Measurements from ENCODE around the gene ICAM1.

ICAM1 gene

GRCh38 chr19:10291554-10292205 is 20.8 kb downstream of the ICAM1 start:
- Histone ChIP-seq H3K4me2 (peak overlapping the region; percentile 83 to 96 (median 88)), H3K4me3 (peak overlapping the region; percentile 39 to 67 (median 53)), H3K9ac (peak overlapping the region in 6 of 11 experiments; percentile 4 to 57 (median 34); a peak in 10 of 22 replicates), H3K27me3 (peaks cover 93 to 100% (median 100%) of the 10 kb centered on the region in 11 experiments), H3K27ac (no peak overlapping the region), H3K36me3 (no peaks in the 10 kb centered on the region), H4K20me1 (peaks cover 0 to 75% (median 36%) of the 10 kb centered on the region in 11 experiments; a peak in 20 of 22 replicates), H3K9me3 (replicated peaks in 1 of 11) (peaks cover 0 to 21% (median 4%) of the 10 kb centered on the region in 11 experiments; a peak in 8 of 22 replicates), H3K4me1 (peaks cover 78 to 97% (median 86%) of the 10 kb centered on the region in 10 experiments)
- no peak for TF ChIP-seq Cebpa-rat (IDR thresholded peaks at IDR 0.05)

GRCh38 chr19:10292206-10292788 is 21.4 kb downstream of the ICAM1 start:
- H3K4me1 ChIP-seq = peaks cover 72 to 91% (median 80%) of the 10 kb centered on the region in 10 experiments
- peak overlapping the region in 4 of 11 experiments; percentile 4 to 48 (median 22); a peak in 2 of 22 replicates for H3K9ac ChIP-seq
- H3K27me3 ChIP-seq = peaks cover 99 to 100% (median 100%) of the 10 kb centered on the region in 11 experiments
- H4K20me1 ChIP-seq = peaks cover 0 to 75% (median 36%) of the 10 kb centered on the region in 11 experiments; a peak in 20 of 22 replicates
- peak overlapping the region; percentile 39 to 67 (median 53) for H3K4me3 ChIP-seq
- H3K27ac ChIP-seq = no peak overlapping the region
- TF ChIP-seq Cebpa-rat (IDR thresholded peaks at IDR 0.05) = no peak
- H3K36me3 ChIP-seq = no peaks in the 10 kb centered on the region
- peak overlapping the region; percentile 83 to 96 (median 88) for H3K4me2 ChIP-seq
- peaks cover 0 to 21% (median 4%) of the 10 kb centered on the region in 11 experiments; a peak in 8 of 22 replicates for H3K9me3 ChIP-seq (replicated peaks in 1 of 11)

DNA sequence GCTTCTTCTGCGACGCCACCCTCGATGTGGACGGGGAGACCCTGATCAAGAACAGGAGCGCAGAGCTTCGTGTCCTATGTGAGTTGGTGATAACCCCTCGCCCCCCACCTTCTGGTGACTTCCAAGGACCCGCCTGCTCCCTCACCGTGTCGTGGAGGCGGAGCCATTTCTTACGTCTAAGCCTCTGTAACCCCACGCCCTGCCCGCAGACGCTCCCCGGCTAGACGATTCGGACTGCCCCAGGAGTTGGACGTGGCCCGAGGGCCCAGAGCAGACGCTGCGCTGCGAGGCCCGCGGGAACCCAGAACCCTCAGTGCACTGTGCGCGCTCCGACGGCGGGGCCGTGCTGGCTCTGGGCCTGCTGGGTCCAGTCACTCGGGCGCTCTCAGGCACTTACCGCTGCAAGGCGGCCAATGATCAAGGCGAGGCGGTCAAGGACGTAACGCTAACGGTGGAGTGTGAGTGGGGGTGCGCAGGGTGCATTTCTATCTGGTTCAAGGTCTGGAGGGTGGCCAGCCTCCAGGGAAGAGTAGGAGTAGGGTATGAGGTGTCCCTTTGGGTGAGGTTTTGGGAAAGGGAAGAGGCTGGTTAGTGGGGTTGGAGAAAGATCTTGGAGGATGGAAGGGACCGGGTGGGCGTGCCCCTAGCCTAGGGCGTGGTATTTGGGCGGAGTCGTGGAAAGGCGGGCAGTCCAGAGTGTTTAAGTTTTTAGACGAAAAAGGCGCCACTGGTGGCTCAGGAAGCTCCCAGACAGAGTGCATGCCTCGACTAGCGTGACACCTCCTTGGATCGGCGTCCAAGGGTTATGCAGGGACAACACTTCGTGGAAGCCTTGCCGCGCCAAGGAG is 22.1 kb downstream of the ICAM1 start:
- Histone ChIP-seq H3K4me3 (peak overlapping the region; percentile 39 to 67 (median 53)), H3K27me3 (peaks cover 95 to 100% (median 100%) of the 10 kb centered on the region in 11 experiments), H3K9ac (0 out of 22 replicates have a peak overlapping the region, but pooled peaks of 2 of the 11 experiments have one; percentile 14 to 22), H3K4me1 (peaks cover 64 to 84% (median 73%) of the 10 kb centered on the region in 10 experiments), H4K20me1 (peaks cover 0 to 68% (median 36%) of the 10 kb centered on the region in 11 experiments; a peak in 20 of 22 replicates), H3K36me3 (no peaks in the 10 kb centered on the region), H3K9me3 (replicated peaks in 1 of 11) (peaks cover 0 to 21% (median 4%) of the 10 kb centered on the region in 11 experiments; a peak in 8 of 22 replicates), H3K4me2 (peak overlapping the region; percentile 83 to 96 (median 88)), H3K27ac (no peak overlapping the region)
- TF ChIP-seq Cebpa-rat (IDR thresholded peaks at IDR 0.05) = no peak

DNA sequence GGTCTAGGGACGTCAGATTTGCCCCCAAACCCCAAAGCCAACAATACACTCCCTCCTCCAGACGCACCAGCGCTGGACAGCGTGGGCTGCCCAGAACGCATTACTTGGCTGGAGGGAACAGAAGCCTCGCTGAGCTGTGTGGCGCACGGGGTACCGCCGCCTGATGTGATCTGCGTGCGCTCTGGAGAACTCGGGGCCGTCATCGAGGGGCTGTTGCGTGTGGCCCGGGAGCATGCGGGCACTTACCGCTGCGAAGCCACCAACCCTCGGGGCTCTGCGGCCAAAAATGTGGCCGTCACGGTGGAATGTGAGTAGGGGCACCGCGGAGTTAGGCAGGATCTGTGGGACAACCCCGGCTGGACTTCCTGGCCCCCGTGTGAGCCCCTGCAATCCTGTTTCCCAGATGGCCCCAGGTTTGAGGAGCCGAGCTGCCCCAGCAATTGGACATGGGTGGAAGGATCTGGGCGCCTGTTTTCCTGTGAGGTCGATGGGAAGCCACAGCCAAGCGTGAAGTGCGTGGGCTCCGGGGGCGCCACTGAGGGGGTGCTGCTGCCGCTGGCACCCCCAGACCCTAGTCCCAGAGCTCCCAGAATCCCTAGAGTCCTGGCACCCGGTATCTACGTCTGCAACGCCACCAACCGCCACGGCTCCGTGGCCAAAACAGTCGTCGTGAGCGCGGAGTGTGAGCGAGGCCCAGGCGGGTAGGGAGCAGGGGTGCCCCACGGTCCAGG is 22.9 kb downstream of the ICAM1 start:
- H3K27me3 ChIP-seq = peaks cover 87 to 100% (median 95%) of the 10 kb centered on the region in 11 experiments
- H3K4me2 ChIP-seq = peak overlapping the region in 4 of 11 experiments; percentile 11 to 86 (median 44); a peak in 8 of 22 replicates
- peaks cover 0 to 20% (median 0%) of the 10 kb centered on the region in 11 experiments; a peak in 7 of 22 replicates for H3K9me3 ChIP-seq (replicated peaks in 1 of 11)
- H3K4me3 ChIP-seq = no peak overlapping the region
- TF ChIP-seq Cebpa-rat (IDR thresholded peaks at IDR 0.05) = no peak
- peaks cover 56 to 76% (median 65%) of the 10 kb centered on the region in 10 experiments for H3K4me1 ChIP-seq
- H3K27ac ChIP-seq = no peak overlapping the region
- no peaks in the 10 kb centered on the region for H3K36me3 ChIP-seq
- no peak overlapping the region for H3K9ac ChIP-seq
- H4K20me1 ChIP-seq = peaks cover 0 to 63% (median 36%) of the 10 kb centered on the region in 11 experiments; a peak in 20 of 22 replicates

GRCh38 chr19:10294368-10294697 is 23.4 kb downstream of the ICAM1 start:
- Histone ChIP-seq H3K9ac (no peak overlapping the region), H3K9me3 (replicated peaks in 1 of 11) (peaks cover 0 to 15% (median 0%) of the 10 kb centered on the region in 11 experiments; a peak in 7 of 22 replicates), H3K27me3 (peaks cover 82 to 100% (median 92%) of the 10 kb centered on the region in 11 experiments), H3K4me2 (peak overlapping the region in 6 of 11 experiments; percentile 11 to 86 (median 34); a peak in 9 of 22 replicates), H3K4me1 (peaks cover 53 to 72% (median 60%) of the 10 kb centered on the region in 10 experiments), H4K20me1 (peaks cover 0 to 63% (median 36%) of the 10 kb centered on the region in 11 experiments; a peak in 20 of 22 replicates), H3K27ac (no peak overlapping the region), H3K4me3 (no peak overlapping the region), H3K36me3 (no peaks in the 10 kb centered on the region)
- TF ChIP-seq Cebpa-rat (IDR thresholded peaks at IDR 0.05) = no peak

- peak overlapping the region; percentile 26 to 59 (median 40); a peak in 19 of 20 replicates for H3K4me3 ChIP-seq
- H3K9ac ChIP-seq = peak overlapping the region in 2 of 11 experiments; percentile 10 to 13; a peak in 2 of 22 replicates
- H3K27ac ChIP-seq = no peak overlapping the region
- peak overlapping the region; percentile 59 to 84 (median 74) for H3K4me2 ChIP-seq
- no peak for TF ChIP-seq Cebpa-rat (IDR thresholded peaks at IDR 0.05)
- peaks cover 52 to 72% (median 60%) of the 10 kb centered on the region in 10 experiments for H3K4me1 ChIP-seq
- peaks cover 71 to 94% (median 87%) of the 10 kb centered on the region in 11 experiments for H3K27me3 ChIP-seq
- peaks cover 0 to 15% (median 0%) of the 10 kb centered on the region in 11 experiments; a peak in 7 of 22 replicates for H3K9me3 ChIP-seq (replicated peaks in 1 of 11)
- no peaks in the 10 kb centered on the region for H3K36me3 ChIP-seq
- peaks cover 0 to 58% (median 31%) of the 10 kb centered on the region in 11 experiments; a peak in 20 of 22 replicates for H4K20me1 ChIP-seq
Observed at GRCh38 chr19:10295305-10295846, 24.5 kb downstream of the ICAM1 start.

GRCh38 chr19:10295847-10296591 is 25.1 kb downstream of the ICAM1 start:
- peak overlapping the region in 1 of 11 experiments; percentile 18; a peak in 1 of 22 replicates for H3K9ac ChIP-seq
- H3K4me2 ChIP-seq = peak overlapping the region; percentile 59 to 84 (median 74)
- no peaks in the 10 kb centered on the region for H3K36me3 ChIP-seq
- no peak overlapping the region for H3K27ac ChIP-seq
- H3K27me3 ChIP-seq = peaks cover 65 to 88% (median 80%) of the 10 kb centered on the region in 11 experiments
- H3K4me3 ChIP-seq = peak overlapping the region; percentile 26 to 59 (median 40); a peak in 19 of 20 replicates
- H3K4me1 ChIP-seq = peaks cover 47 to 72% (median 57%) of the 10 kb centered on the region in 10 experiments
- H3K9me3 ChIP-seq (replicated peaks in 1 of 11) = peaks cover 0 to 15% (median 0%) of the 10 kb centered on the region in 11 experiments; a peak in 7 of 22 replicates
- no peak for TF ChIP-seq Cebpa-rat (IDR thresholded peaks at IDR 0.05)
- peaks cover 0 to 51% (median 25%) of the 10 kb centered on the region in 11 experiments; a peak in 20 of 22 replicates for H4K20me1 ChIP-seq
